Measurements from ENCODE around the gene DOP1A. TPM values are rescaled to one million over a fixed set of nuclear protein-coding genes. Genes with fewer than 3 reads are reported as not detected.

DOP1A gene
- total and polyA plus RNA-seq, 8 donors = 19.7 to 42.1 (median 32.5) TPM

- TF ChIP-seq, protein P1, sequence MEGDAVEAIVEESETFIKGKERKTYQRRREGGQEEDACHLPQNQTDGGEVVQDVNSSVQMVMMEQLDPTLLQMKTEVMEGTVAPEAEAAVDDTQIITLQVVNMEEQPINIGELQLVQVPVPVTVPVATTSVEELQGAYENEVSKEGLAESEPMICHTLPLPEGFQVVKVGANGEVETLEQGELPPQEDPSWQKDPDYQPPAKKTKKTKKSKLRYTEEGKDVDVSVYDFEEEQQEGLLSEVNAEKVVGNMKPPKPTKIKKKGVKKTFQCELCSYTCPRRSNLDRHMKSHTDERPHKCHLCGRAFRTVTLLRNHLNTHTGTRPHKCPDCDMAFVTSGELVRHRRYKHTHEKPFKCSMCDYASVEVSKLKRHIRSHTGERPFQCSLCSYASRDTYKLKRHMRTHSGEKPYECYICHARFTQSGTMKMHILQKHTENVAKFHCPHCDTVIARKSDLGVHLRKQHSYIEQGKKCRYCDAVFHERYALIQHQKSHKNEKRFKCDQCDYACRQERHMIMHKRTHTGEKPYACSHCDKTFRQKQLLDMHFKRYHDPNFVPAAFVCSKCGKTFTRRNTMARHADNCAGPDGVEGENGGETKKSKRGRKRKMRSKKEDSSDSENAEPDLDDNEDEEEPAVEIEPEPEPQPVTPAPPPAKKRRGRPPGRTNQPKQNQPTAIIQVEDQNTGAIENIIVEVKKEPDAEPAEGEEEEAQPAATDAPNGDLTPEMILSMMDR (IDR thresholded peaks at IDR 0.05) = no peak
Measured at GRCh38 chr6:83072726-83073125, 5.3 kb downstream of the DOP1A start.

DNA sequence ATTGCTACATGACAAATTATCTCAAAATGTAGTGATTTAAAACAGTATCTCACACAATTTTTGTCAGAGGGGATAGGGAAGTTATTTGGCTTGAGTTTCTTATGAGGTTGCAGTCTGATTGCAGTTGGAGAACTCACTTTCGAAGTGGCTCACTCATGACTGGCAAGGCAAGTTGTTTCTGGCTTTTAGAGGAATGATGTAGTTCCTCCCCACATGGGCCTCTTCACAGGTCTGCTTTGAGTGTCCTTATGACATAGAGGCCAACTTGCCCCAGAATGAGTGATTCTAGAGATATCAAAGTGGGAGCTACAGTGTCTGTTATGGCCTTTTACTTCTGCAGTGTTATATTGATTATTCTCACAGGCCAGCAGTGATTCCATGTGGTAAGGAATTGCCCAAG is 6.1 kb downstream of the DOP1A start:
- TF ChIP-seq, protein P1 (IDR thresholded peaks at IDR 0.05) = no peak
- Histone ChIP-seq H3K4me1 (peaks cover 13 to 28% of the 10 kb centered on the region in 2 donors), H3K9me3 (no peaks in the 10 kb centered on the region), H3K27ac (no peak overlapping the region), H3K36me3 (no peaks in the 10 kb centered on the region), H3K27me3 (no peaks in the 10 kb centered on the region), H3K4me3 (no peak overlapping the region)
- peak; percentile 65 for ATAC-seq
- intact Hi-C loops (cut with DNase I) = no loop called here
- DNase-seq = no peak

More at GRCh38 chr6:83072726-83073125, 5.3 kb downstream of the DOP1A start:
- Histone ChIP-seq H3K27ac (no peak overlapping the region), H3K9me3 (no peaks in the 10 kb centered on the region), H3K36me3 (no peaks in the 10 kb centered on the region), H3K27me3 (no peaks in the 10 kb centered on the region), H3K4me1 (peaks cover 13 to 33% of the 10 kb centered on the region in 2 donors), H3K4me3 (no peak overlapping the region)
- DNase-seq (no peak), ATAC-seq (no peak)
- intact Hi-C loops (cut with DNase I) = no loop called here

DNA sequence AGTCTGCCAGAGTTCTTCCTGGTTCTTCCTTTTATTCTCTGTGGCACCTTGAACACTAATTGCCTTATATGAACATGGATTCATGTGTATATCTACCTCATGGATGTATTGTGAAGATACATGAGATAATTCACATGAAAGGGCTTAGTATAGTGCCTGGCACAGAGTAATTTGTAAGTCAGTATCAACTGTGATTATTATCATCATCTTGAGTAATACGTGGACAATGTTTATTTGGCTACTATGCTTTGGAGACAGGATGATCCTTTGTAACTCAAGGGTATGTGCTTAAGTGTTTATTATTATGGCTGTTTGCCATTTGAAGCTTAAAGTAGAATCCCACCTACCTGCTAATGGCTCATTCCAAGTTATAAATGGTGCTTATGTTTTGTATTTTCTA is 16.0 kb downstream of the DOP1A start:
- Histone ChIP-seq H3K27me3 (no peaks in the 10 kb centered on the region), H3K4me3 (no peak overlapping the region), H3K9me3 (no peaks in the 10 kb centered on the region), H3K4me1 (no peaks in the 10 kb centered on the region), H3K36me3 (no peaks in the 10 kb centered on the region), H3K27ac (no peak overlapping the region)
- DNase-seq (no peak), ATAC-seq (no peak)
- intact Hi-C loops (cut with DNase I) = no loop called here
- TF ChIP-seq, protein P1 (IDR thresholded peaks at IDR 0.05) = no peak

DNA sequence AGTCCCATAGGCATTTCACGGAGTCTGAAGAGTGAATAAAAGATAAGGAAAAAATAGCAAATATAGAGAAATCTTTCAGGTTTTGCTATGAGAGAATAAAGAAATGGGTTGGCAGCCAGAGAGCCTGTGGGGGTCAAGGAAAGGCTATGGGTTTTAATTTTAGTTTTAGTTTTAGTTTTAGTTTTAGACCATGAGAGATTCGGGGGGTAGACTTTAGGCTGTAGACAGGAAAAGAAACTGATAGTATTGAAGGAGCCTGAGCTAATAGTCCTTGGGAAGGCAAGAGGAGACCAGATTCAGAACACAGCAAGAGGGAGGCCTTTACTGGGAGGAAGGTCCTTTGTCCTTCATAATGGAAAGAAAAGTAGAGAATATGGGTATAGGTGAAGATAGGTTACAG is 19.3 kb downstream of the DOP1A start:
- Histone ChIP-seq H3K27ac (no peak overlapping the region), H3K27me3 (no peaks in the 10 kb centered on the region), H3K9me3 (no peaks in the 10 kb centered on the region), H3K36me3 (no peaks in the 10 kb centered on the region), H3K4me3 (no peak overlapping the region), H3K4me1 (no peaks in the 10 kb centered on the region)
- intact Hi-C loops (cut with DNase I) = no loop called here
- TF ChIP-seq, protein P1 (IDR thresholded peaks at IDR 0.05) = no peak
- DNase-seq = no peak
- no peak for ATAC-seq

- Histone ChIP-seq H3K27me3 (no peaks in the 10 kb centered on the region), H3K4me1 (no peaks in the 10 kb centered on the region), H3K9me3 (no peaks in the 10 kb centered on the region), H3K36me3 (no peaks in the 10 kb centered on the region), H3K27ac (no peak overlapping the region), H3K4me3 (no peak overlapping the region)
- DNase-seq (no peak), ATAC-seq (peak; percentile 37)
- intact Hi-C loops (cut with DNase I) = no loop called here
- TF ChIP-seq, protein P1 (IDR thresholded peaks at IDR 0.05) = no peak
Measured at GRCh38 chr6:83092756-83093399, 25.4 kb downstream of the DOP1A start.
